Measurements from ENCODE around the gene GDAP1L1.
A peak's percentile ranks its signal among the peaks of the same experiment; 100 is the strongest.
"Not testable (repeated sequence)": the region's sequence is repeated elsewhere in the genome, so short reads cannot be mapped to it uniquely, and the experiment has no call there.

GDAP1L1 gene

DNA sequence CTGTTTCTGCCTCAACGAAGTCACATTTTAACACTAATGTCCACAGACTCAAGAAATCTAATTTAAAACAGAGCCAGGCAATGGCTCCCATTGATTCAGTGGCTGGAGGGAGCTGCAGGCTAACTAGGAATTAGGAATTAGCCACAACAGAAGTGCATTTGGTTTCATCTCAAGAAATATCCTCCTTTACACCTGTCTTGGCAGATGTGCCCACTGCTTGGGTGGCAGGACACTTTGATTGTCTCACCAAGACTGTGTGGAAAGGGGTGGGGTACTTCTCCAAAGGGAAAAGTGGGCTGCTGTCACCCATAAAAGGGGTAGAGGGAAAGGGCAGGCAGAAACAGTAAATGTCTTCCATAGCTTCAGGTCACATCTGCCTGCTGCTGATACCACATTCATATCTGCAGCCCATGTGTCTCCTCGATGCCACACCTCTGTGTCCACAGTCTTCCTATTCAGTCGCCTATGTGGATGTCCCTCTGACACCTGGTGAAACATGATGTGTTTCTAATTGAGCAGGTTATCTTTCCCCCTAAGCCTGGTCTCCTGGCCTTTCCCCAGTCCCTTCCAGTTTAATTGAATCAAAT lies 25.6 kb upstream of the GDAP1L1 start:
- DNase-seq = no peak

DNA sequence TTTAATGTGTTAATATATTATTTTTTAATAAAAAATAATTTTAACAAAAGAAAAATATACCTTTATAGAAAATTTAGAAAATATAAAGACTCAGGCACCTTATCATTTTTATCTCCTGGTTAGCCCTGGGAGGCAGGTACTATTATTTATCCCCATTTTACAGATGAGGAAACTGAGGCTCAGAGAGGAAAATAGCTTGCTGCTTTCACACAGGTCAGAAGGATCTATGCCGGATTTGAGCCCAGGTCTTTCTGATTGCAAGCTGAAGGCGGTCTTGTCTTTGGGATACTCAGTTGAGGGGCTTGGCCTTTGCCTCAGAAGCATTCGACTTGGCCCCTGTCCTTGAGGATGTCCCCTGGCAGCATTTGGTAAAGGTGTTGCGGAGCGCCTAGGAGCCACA lies 25.1 kb upstream of the GDAP1L1 start:
- no peak for DNase-seq

DNA sequence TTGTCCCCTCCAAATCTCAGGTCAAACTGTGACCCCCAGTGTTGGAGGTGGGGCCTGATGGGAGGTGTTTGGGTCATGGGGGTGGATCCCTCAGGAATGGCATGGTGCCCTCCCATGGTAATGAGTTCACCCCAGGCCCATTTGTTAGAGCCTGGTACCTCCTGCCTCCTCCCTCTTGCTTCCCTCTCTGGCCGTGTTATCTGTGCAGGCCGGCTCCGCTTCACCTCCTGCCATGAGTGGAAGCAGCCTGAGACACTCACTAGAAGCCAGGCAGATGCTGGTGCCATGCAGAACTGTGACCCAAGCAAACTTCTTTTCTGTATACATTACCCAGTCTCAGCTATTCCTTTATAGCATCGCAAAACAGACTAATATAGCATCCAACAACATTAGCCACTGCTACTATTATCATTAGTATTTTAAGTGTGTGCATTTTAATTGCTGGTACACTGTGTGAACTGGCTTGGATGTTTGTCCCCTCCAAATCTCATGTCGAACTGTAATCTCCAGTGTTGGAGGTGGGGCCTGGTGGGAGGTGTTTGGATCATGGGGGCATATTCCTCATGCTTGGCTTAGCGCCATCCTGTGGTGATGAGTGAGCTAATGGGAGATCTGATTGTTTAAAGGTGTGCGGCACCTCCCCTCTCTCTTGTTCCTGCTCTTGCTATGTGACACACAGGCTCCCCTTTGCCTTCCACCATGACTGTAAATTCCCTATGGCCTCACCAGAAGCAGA lies 24.3 kb upstream of the GDAP1L1 start:
- DNase-seq = no peak

DNA sequence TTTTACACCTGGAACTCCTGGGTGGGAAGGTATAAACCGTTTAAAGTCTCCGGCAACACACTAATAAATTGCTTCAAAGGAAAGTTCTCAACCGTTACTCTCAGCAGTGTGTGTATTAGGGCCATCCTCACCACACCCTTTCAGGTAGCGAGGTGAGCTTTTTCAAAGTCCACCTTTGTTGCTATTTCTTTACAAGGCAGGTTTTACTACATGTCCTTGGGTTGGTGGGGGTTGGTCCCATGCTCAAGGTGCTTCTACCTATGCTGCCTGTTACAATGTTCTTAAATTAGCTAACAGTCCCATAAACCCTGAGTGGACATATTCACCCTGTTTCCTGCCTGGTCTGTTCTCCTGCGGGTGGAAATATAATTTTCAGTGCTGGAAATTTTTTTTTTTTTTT lies 23.4 kb upstream of the GDAP1L1 start:
- DNase-seq = no peak

DNA sequence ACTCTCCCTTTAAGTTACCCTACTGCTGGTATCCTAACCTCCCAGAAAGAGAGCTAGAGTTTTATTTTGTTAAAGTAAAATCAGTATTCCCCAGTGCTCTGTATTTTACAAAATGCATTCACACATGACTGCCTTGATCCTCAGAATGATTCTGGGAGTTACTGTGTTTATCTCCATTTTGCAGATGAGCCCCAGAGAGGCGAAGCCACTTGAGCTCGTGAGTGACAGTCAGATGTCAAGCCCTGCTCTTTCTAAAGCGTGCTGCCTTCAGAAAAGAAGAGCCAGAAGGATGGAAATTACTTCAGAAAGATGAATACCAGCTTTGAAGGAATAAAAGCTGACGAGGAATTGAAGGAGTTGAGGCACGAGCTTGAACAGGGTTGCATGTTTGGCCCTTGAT lies 22.5 kb upstream of the GDAP1L1 start:
- DNase-seq = no peak

DNA sequence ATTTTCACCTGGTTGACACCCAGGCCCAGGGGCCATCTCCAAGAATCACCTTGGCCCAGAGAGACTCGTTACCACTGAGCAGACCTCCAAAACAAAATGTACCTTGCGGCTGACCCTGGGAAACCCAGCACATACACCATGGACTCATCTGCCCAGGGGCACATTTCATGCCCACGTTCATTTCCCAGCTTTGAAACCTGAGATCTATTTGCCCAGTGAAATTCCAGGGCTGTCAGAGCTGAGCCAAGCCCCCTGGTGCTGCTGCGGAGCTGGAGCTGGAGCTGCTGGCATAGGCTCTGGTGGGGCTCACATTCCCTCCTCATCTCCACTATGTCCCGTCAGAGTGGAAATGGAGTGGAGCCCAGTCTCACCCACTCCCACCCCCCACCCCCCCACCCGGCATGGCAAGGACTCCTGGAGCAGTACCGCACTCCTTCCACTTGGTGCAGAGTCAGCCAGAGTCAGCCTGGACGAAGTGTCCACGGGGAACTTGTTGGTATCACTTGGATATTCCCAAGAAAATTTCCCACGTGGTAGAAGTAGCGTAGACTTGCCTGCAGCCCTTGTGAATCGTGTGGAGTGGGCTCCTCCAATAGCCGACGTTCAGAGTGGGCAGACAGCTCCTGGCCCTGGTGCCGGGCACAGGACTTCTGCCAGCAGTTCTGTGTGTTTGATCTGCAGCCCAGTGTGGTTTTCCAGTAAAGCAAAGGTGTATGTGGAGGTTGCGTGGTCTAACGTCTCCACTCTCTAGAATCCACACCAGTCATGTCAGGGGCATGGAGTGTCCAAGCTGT lies 18.4 kb upstream of the GDAP1L1 start:
- no peak for DNase-seq

GRCh38 chr20:44231193-44231592 lies 15.9 kb upstream of the GDAP1L1 start:
- no peak for DNase-seq

DNA sequence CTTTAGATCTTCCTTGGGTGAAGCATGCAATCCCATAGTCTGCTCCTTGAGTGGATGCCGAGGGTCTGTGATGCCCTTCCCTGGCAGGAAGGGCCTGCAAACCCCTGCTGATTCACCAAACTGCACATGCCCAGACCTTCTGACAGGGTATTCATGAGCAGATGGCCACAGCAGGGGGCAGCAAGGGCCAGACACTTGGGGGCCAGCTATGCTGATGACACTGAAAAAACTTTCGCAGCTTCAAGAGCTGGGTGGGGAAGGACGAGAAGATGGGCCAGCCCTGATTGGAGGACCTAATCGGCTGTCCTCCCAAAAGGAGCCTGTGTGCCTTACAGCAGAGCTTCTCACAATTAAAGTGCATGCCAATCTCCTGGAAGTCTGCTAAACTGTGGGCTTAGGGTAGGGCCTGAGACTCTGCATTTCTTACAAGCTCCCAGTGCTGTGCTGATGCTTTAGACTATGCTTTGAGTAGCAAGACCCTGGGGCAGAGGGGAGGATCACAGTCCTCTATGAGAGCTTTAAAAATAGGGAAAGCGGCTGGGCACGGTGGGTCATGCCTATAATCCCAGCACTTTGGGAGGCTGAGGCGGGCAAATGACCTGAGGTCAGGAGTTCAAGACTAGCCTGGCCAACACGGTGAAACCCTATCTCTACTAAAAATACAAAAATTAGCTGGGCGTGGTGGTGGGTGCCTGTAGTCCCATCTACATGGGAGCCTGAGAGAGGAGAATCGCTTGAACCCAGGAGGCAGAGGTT lies 15.2 kb upstream of the GDAP1L1 start:
- no peak for DNase-seq

DNA sequence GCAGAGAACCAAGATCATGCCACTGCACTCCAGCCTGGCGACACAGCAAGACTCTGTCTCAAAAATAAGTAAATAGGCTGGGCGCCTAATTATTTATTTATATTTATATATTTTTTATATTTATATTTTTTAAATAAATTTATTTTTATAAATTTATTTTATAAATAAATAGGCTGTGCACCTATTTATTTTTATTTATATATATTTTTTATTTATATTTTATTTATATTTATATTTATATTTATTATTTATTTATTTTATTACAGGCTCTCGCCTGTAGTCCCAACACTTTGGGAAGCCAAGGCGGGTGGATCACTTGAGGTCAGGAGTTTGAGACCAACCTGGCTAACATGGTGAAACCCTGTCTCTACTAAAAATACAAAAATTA lies 14.6 kb upstream of the GDAP1L1 start:
- not testable (repeated sequence) for DNase-seq

DNA sequence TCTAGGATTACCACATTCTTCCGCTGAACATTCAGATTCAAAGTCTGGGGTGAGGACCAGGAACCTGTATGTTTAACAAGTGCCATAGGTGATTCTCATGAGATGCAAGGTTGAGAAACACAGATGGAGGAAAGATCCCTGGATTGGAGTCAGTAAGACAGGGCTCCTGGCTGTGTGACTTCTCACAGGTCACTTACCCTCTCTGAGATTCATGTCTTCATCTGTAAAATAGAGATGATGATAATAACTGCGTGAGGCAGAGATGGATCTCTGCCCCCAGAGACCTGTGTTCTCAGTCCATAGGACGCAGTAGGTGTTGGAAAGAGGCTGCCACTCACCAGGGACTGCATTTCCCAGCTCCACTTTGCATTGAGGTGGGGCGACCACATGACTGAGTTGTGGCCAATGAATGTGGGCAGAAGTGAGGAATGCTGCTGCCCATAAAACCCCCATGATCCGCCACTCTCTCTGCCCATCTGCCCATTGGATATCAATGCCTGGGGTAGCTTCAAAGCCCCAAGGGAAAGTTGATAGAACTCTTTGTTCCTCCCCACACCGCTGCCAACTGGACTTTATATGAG lies 13.6 kb upstream of the GDAP1L1 start:
- no peak for DNase-seq

- DNase-seq = no peak
These were observed 12.4 kb upstream of the GDAP1L1 start for GRCh38 chr20:44234566-44235317.

GRCh38 chr20:44235702-44236101 lies 11.4 kb upstream of the GDAP1L1 start:
- DNase-seq = no peak

- not testable (repeated sequence) for DNase-seq
These were observed 10.3 kb upstream of the GDAP1L1 start for GRCh38 chr20:44236840-44237239.

- no peak for DNase-seq
These were observed 5.3 kb upstream of the GDAP1L1 start for GRCh38 chr20:44241796-44242195.

- no peak for DNase-seq
These were observed 1.1 kb upstream of the GDAP1L1 start for GRCh38 chr20:44245977-44246376.

DNA sequence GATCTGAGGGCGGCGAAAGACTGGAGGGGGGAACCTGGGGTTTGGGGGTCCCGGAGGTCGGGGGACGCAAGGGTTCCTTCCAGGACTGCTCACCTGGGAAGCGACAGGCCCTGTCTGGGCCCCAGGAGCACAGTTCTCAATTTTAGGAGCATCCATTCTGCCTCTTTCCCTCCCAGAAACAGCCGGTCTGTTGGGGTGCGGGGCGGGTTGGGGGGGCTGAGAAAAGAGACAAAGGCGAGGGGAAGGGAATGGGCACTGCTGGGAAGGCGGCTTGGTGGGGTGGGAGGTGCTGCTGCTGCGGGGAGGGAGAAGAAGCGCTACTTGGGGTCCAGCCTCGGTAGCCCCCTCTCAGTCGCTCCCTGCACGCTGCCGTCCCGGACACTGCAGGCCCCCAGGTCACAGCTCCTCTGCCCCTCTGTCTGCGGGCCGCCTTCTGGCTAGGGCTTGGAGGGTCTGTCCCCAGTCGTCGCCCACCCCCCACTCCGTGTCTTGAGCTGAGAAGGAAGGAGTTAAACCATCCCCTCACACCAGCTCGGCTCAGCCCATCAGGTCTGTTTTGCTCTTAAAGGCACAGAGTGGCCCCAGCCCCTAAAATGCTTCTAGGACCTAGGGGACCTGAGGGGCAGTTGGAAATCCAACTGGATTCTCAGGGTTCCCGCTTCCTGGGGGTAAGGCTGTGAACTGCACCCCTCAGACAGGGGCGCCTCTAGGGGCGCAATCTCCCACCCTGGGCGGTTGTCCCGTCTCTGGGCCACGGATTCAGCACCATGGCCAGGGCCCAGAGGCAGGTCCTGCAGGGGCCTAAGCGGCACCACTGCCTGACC lies 690 bp downstream of the GDAP1L1 start:
- DNase-seq = peak; percentile 41

GRCh38 chr20:44248410-44248759 lies 1.3 kb downstream of the GDAP1L1 start:
- no peak for DNase-seq

DNA sequence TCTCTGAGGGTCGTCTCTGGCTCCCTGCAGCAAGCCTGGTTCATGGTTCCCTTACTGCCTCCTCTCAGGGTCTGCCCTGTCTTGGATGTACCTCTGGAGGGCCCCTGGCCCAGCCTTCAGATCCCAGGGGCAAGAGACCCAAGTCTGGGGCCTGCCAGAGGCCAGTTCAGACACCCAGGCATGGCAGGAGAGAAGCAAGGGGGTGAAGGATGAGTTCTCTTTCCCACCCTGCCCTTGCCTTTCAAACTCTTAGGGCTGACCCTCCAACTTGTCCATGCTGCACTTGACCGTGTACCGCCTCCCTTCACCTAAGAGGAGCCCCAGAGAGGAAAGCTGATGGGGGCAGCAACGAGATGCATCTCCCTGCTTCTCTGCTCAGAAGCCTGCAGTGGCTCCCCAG lies 4.2 kb downstream of the GDAP1L1 start:
- no peak for DNase-seq

- DNase-seq = no peak
These were observed 6.4 kb downstream of the GDAP1L1 start for GRCh38 chr20:44253528-44253927.

DNA sequence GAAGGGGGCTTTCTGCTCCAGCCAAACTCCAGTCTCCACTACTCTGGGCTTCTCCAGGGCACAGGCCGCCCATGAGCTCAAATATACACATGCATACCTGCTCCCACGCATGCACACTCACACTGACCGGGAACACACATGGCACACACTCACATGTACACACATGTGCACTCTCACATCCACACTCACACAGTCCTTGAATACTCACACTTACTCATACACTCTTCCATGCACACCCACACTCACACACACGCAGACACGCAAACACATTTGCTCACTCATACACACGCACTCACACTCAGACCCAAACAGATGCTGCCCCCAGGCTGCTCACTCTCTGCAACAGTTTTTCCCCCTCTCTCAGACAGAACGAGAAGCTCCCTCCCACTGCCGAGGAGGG lies 7.0 kb downstream of the GDAP1L1 start:
- DNase-seq = no peak

- no peak for DNase-seq
These were observed 8.8 kb downstream of the GDAP1L1 start for GRCh38 chr20:44255942-44256341.

Measured in femur (tissue), 1 donor.